K562 (cell line): Measurements from ENCODE around the gene MPPED2. TPM values are rescaled to one million over a fixed set of nuclear protein-coding genes. Genes with fewer than 3 reads are reported as not detected.

Experiments
- ATAC-seq: fragments of 200-7000 bp; cut with Tn5 transposase; 3 replicates; pipeline ENCODE4 v1.9.1; 2020; ENCODE audit warnings: moderate library complexity
- BruUV-seq: library from RNA; stranded (reverse); fragments of 400-500 nt; replicated peaks from 2 replicates; lab custom pipeline; 2021; lab: Mats Ljungman, UMichigan
- CTCF ChIA-PET: fragments of 300-600 bp; formaldehyde crosslinking; extraction: SDS; loops from one replicate; lab custom pipeline; 2021; ENCODE audit warnings: low intra/inter-chr PET ratio; lab: Yijun Ruan, JAX
- POLR2A ChIA-PET: fragments of 300-600, 350-650 bp; sonication (Branson Sonifier 250); formaldehyde crosslinking; extraction: SDS; loops from one replicate; lab custom pipeline; 2021; ENCODE audit warnings: antibody characterized with exemption, inconsistent platforms; lab: Yijun Ruan, JAX
- DNase-seq, 4 experiments: peaks; one replicate each; pipeline versions ENCODE4 v3.0.0 to v3.0.0-alpha.2; 2011 to 2018; ENCODE audit warnings: low spot score in 3 of 4, mixed read lengths in 3 of 4; ENCODE audit errors: extremely low read depth in 1 of 4
- FAIRE-seq: peaks from 2 replicates; lab custom pipeline; 2011; peaks lifted over from hg19 to GRCh38; lab: Jason Lieb, UNC
- H2AFZ ChIP-seq: 2 replicates; pipeline ENCODE4 v1.6.0; 2011; ENCODE audit warnings: low read depth, low read length, control low read depth, inconsistent platforms
- H3K27ac ChIP-seq: fragments of 200-600 bp; 3 replicates; pipeline ENCODE4 v1.8.0; 2011; ENCODE audit warnings: low read depth, mild to moderate bottlenecking, control low read depth, inconsistent platforms, low read length, moderate library complexity, mixed read lengths; ENCODE audit errors: extremely low read depth
- H3K27me3 ChIP-seq, 2 experiments: fragments of 300-600 bp in 1 of 2; 2 replicates in 1 of 2; 3 replicates in 1 of 2; pipeline versions ENCODE4 v1.6.0 to v1.8.0; 2011; ENCODE audit warnings: inconsistent platforms in 2 of 2, low read length in 2 of 2, mild to moderate bottlenecking in 1 of 2, mixed read lengths in 1 of 2, moderate library complexity in 1 of 2; ENCODE audit not compliant: control insufficient read depth in 2 of 2, insufficient read depth in 2 of 2
- H3K36me3 ChIP-seq: fragments of 300-600 bp; 3 replicates; pipeline ENCODE4 v1.8.0; 2011; ENCODE audit warnings: mild to moderate bottlenecking, low read length, inconsistent platforms; ENCODE audit not compliant: control insufficient read depth, insufficient read depth
- H3K4me1 ChIP-seq, 2 experiments: fragments of 200-600 bp in 1 of 2; replicated peaks in 1 of 2; 2 replicates in 1 of 2; 3 replicates in 1 of 2; pipeline versions ENCODE4 v1.5.1 to v1.8.0; 2011; ENCODE audit warnings: inconsistent platforms in 2 of 2, low read length in 2 of 2, mild to moderate bottlenecking in 1 of 2, mixed read lengths in 1 of 2, moderate library complexity in 1 of 2; ENCODE audit not compliant: control insufficient read depth in 2 of 2, insufficient read depth in 2 of 2
- H3K4me2 ChIP-seq: 2 replicates; pipeline ENCODE4 v1.6.1; 2011; ENCODE audit warnings: low read length, control low read depth, inconsistent platforms, mixed read lengths; ENCODE audit not compliant: insufficient read depth
- H3K4me3 ChIP-seq: fragments of 200-600 bp; sonication (generic), shearing (Covaris generic); 2 replicates; pipeline ENCODE4 v1.5.1; 2016; ENCODE audit warnings: control low read depth, inconsistent platforms
- H3K79me2 ChIP-seq: fragments of 200-600 bp; 3 replicates; pipeline ENCODE4 v1.8.0; 2011; ENCODE audit warnings: low read length, inconsistent platforms; ENCODE audit not compliant: control insufficient read depth, insufficient read depth
- H3K9ac ChIP-seq, 2 experiments: 2 replicates each; pipeline versions ENCODE4 v1.6.0 to v1.6.1; 2011; ENCODE audit warnings: low read depth in 2 of 2, low read length in 2 of 2, control low read depth in 1 of 2, inconsistent platforms in 1 of 2, mild to moderate bottlenecking in 1 of 2, mixed read lengths in 1 of 2; ENCODE audit not compliant: insufficient read depth in 1 of 2
- H3K9me1 ChIP-seq: one replicate; pipeline ENCODE4 v1.6.0; 2011; ENCODE audit warnings: inconsistent platforms, mild to moderate bottlenecking, low read length, moderate library complexity; ENCODE audit not compliant: control insufficient read depth, insufficient read depth
- H3K9me3 ChIP-seq: replicated peaks from 2 replicates; pipeline ENCODE4 v1.5.1; 2011; ENCODE audit warnings: low read depth, low read length, inconsistent platforms; ENCODE audit not compliant: control insufficient read depth, insufficient read depth
- H4K20me1 ChIP-seq: replicated peaks from 2 replicates; pipeline ENCODE4 v1.6.1; 2011; ENCODE audit warnings: low read length, inconsistent platforms, mixed read lengths; ENCODE audit not compliant: control insufficient read depth, insufficient read depth
- EZH2 ChIP-seq: IDR thresholded peaks from 2 replicates; pipeline ENCODE4 v1.6.1; 2012; ENCODE audit warnings: low read depth, mild to moderate bottlenecking, inconsistent platforms, low read length, borderline replicate concordance
- HNRNPH1 ChIP-seq: fragments of 200-400 bp; formaldehyde crosslinking; optimal IDR thresholded peaks from 2 replicates; pipeline ENCODE3; 2017; ENCODE audit warnings: low read depth, mild to moderate bottlenecking, low read length, moderate library complexity
- HNRNPL ChIP-seq: fragments of 200-400 bp; formaldehyde crosslinking; IDR thresholded peaks from 2 replicates; pipeline ENCODE4 v1.6.1; 2017; ENCODE audit warnings: low read depth, mild to moderate bottlenecking, low read length
- MIER1 ChIP-seq: fragments of 450-650 bp; IDR thresholded peaks from 2 replicates; pipeline ENCODE4 v1.6.1; 2016; ENCODE audit warnings: antibody characterized with exemption, mild to moderate bottlenecking, low read depth
- PYGO2 ChIP-seq: fragments of 450-650 bp; IDR thresholded peaks from 2 replicates; pipeline ENCODE4 v1.6.1; 2016; ENCODE audit warnings: mild to moderate bottlenecking, missing genetic modification characterization, moderate library complexity, missing compliant biosample characterization
- SRSF7 ChIP-seq: fragments of 200-400 bp; formaldehyde crosslinking; optimal IDR thresholded peaks from 2 replicates; pipeline ENCODE3; 2017; ENCODE audit warnings: mild to moderate bottlenecking, low read depth, low read length
- XRCC3 ChIP-seq: fragments of 450-650 bp; IDR thresholded peaks from 2 replicates; pipeline ENCODE4 v1.6.1; 2017; ENCODE audit warnings: mild to moderate bottlenecking, moderate library complexity
- ZNF197 ChIP-seq: fragments of 200-800 bp; sonication (Bioruptor generic); IDR thresholded peaks from 2 replicates; pipeline ENCODE4 v1.6.1; 2016; ENCODE audit warnings: low read depth, missing genetic modification characterization, missing compliant biosample characterization
- WGBS: fragments of 100-300 bp; shearing (Covaris generic); methylation state at CpG from one replicate; pipeline ENCODE4 v1.1.6; 2016; ENCODE audit warnings: low coverage, mixed read lengths; ENCODE audit not compliant: insufficient coverage; ENCODE audit errors: missing lambda C conversion rate; 5-methylcytosine and 5-hydroxymethylcytosine counted together
- in situ Hi-C: fragments of 300-500 bp; cut with MboI; formaldehyde crosslinking; loops from 4 replicates; pipeline ENCODE4 v1.15.0; 2018; ENCODE audit warnings: inconsistent platforms, mixed read lengths
- intact Hi-C: fragments of 100-400 bp; cut with micrococcal nuclease; formaldehyde crosslinking; loops from 2 replicates; pipeline ENCODE4 v1.14.2; 2022
- polyA plus RNA-seq, 8 experiments: library from polyadenylated mRNA; depleted of rRNA in 4 of 8; stranded (reverse) in 5 of 8; unstranded in 3 of 8; fragments of >200 nt; fragmentation: Nextera tagmentation in 2 of 8; fragmentation: Illumina TruSeq in 1 of 8; extraction: Ambion mirVana in 2 of 8; extraction: Trizol in 1 of 8; gene quantifications; 2 replicates each; pipeline versions ENCODE4 v1.2.1 to v1.2.3, GENCODE V29; 2011 to 2014; ENCODE audit warnings: inconsistent platforms in 1 of 8, missing spikeins in 1 of 8
- total RNA-seq, 7 experiments: library from RNA; depleted of rRNA in 6 of 7; stranded (reverse); fragments of >200 nt in 6 of 7; fragmentation: Illumina TruSeq in 2 of 7; extraction: Trizol in 2 of 7; gene quantifications; 2 replicates each; pipeline versions ENCODE4 v1.2.1 to v1.2.3, GENCODE V29; 2011 to 2021; ENCODE audit warnings: low replicate concordance in 1 of 7

The MPPED2 gene
- total and polyA plus RNA-seq, 9 of the 15 experiments (the other 6 are each of a cell fraction or from before 2014, with no cell fraction given), result not detected

DNA sequence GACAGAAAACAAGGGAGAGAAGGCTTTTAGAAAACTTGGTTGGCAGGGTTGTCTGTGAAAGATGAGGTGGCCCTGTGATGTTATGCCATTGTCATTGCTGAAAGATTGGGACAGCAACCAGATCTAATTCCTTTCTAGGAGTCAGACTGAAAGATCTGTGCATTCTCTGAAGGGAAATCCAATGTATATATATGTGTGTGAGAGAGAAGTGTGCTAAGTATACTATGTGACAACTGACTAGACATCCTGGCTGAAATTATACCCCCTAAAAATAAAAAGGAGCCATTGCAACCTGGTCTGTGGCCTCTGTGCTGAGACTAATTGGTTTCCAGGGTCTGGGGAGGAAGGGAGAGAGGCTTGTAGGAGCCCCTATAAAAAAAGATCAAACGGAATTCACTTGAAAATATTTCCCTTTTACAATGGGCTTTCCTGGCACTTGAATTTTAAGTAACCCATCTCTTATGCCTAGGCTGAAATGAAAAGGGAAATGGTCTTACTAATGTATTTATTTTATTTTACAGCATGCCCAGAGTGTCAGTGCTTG lies 1.2 kb upstream of the MPPED2 start (continued):
- TF ChIP-seq SRSF7, result no peak

- H3K9ac ChIP-seq, result no peak overlapping the region
- no TSS peak for BruUV-seq
- no peak for TF ChIP-seq XRCC3
- no peak for TF ChIP-seq PYGO2 (tag)
- TF ChIP-seq HNRNPH1, result no peak
- no peak for TF ChIP-seq ZNF197 (CRISPR knock-in tag)
- no peak for TF ChIP-seq EZH2
- no peak for TF ChIP-seq MIER1
- TF ChIP-seq HNRNPL, result no peak
- TF ChIP-seq, all 486 proteins: peak for 0
- Histone ChIP-seq H3K9me1 (no peaks in the 10 kb centered on the region), H3K36me3 (no peaks in the 10 kb centered on the region), H3K4me1 (peaks cover 0 to 5% of the 10 kb centered on the region in 2 experiments; a peak in 2 of 5 replicates), H3K4me3 (no peak overlapping the region), H3K9me3 (no peaks in the 10 kb centered on the region), H3K4me2 (no peak overlapping the region), H3K27me3 (no peaks in the 10 kb centered on the region), H3K27ac (no peak overlapping the region), H4K20me1 (no peaks in the 10 kb centered on the region), H3K79me2 (no peaks in the 10 kb centered on the region), H2AFZ (no peak overlapping the region)
- DNase-seq, result no peak
- CTCF ChIA-PET, result no interaction called here
- no peak; the same call in 2 of the 3 replicates for ATAC-seq
- in situ Hi-C loops (no loop called here), intact Hi-C loops (no loop called here)
- no peak for FAIRE-seq
- POLR2A ChIA-PET, result no interaction called here
- WGBS, result no CpG with 5 or more reads among the region's 42 CpGs
These were observed 282 bp downstream of the MPPED2 start for GRCh38 chr11:30585892-30586250.
